Sigmoid colon (tissue), 4 donors: ENCODE measurements around the gene SATL1.
"Not testable (repeated sequence)": the region's sequence is repeated elsewhere in the genome, so short reads cannot be mapped to it uniquely, and the experiment has no call there.

ENCODE experiments used
- EP300 ChIP-seq, 4 donors: sonication (generic); formaldehyde crosslinking; IDR thresholded peaks; one replicate each; pipeline ENCODE4 v1.6.1; 2017; ENCODE audit warnings: antibody characterized with exemption in 4 of 4
- POLR2AphosphoS5 ChIP-seq, 4 donors: sonication (generic); formaldehyde crosslinking; IDR thresholded peaks; one replicate each; pipeline ENCODE4 v1.6.1; 2017; ENCODE audit warnings: antibody characterized with exemption in 4 of 4
- TF ChIP-seq, protein P1 (sequence below), 4 experiments: fragments of 450-650 bp in 3 of 4; fragments of 200-600 bp in 1 of 4; IDR thresholded peaks; one replicate each; pipeline ENCODE4 v1.5.1; 2016 to 2019; ENCODE audit warnings: antibody characterized with exemption in 4 of 4, mild to moderate bottlenecking in 3 of 4, moderate library complexity in 2 of 4

DNA sequence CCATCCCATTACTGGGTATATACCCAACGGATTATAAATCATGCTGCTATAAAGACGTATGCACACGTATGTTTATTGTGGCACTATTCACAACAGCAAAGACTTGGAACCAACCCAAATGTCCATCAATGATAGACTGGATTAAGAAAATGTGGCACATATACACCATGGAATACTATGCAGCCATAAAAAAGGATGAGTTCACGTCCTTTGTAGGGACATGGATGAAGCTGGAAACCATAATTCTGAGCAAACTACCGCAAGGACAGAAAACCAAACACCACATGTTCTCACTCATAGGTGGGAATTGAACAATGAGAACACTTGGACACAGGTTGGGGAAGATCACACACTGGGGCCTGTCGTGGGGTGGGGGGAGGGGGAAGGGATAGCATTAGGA, 41.7 kb upstream of the SATL1 start:
- TF ChIP-seq, protein P1, sequence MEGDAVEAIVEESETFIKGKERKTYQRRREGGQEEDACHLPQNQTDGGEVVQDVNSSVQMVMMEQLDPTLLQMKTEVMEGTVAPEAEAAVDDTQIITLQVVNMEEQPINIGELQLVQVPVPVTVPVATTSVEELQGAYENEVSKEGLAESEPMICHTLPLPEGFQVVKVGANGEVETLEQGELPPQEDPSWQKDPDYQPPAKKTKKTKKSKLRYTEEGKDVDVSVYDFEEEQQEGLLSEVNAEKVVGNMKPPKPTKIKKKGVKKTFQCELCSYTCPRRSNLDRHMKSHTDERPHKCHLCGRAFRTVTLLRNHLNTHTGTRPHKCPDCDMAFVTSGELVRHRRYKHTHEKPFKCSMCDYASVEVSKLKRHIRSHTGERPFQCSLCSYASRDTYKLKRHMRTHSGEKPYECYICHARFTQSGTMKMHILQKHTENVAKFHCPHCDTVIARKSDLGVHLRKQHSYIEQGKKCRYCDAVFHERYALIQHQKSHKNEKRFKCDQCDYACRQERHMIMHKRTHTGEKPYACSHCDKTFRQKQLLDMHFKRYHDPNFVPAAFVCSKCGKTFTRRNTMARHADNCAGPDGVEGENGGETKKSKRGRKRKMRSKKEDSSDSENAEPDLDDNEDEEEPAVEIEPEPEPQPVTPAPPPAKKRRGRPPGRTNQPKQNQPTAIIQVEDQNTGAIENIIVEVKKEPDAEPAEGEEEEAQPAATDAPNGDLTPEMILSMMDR (IDR thresholded peaks at IDR 0.05) = not testable (repeated sequence)
- not testable (repeated sequence) for TF ChIP-seq EP300, POLR2AphosphoS5 (IDR thresholded peaks at IDR 0.05)
